HEK293 (cell line): Measurements from ENCODE around the gene COA5.

Experiments used
- CTCF ChIA-PET: fragments of 350-600 bp; formaldehyde crosslinking; extraction: SDS; loops from one replicate; lab custom pipeline; 2021; ENCODE audit warnings: antibody characterized with exemption; lab: Yijun Ruan, JAX
- POLR2A ChIA-PET: fragments of 300-600 bp; formaldehyde crosslinking; extraction: SDS; loops from one replicate; lab custom pipeline; 2020; ENCODE audit warnings: antibody characterized with exemption, inconsistent platforms; lab: Yijun Ruan, JAX
- H3K27ac ChIP-seq: fragments of 200-500 bp; sonication (Bioruptor generic); 2 replicates; pipeline ENCODE4 v1.5.1; 2014; ENCODE audit warnings: low read depth, low read length, control low read depth, inconsistent platforms; ENCODE audit errors: extremely low read depth
- H3K36me3 ChIP-seq, 2 experiments: fragments of 200-500 bp in 1 of 2; sonication (Bioruptor generic) in 1 of 2; 1 replicate in 1 of 2; 2 replicates in 1 of 2; pipeline ENCODE4 v1.5.1; 2014 to 2017; ENCODE audit warnings: inconsistent platforms in 2 of 2, low read length in 2 of 2; ENCODE audit not compliant: control insufficient read depth in 2 of 2, insufficient read depth in 1 of 2
- H3K4me1 ChIP-seq: fragments of 200-500 bp; sonication (Bioruptor generic); 2 replicates; pipeline ENCODE4 v1.5.1; 2014; ENCODE audit warnings: mild to moderate bottlenecking, low read length, inconsistent platforms; ENCODE audit not compliant: control insufficient read depth, insufficient read depth
- H3K4me3 ChIP-seq: 2 replicates; pipeline ENCODE4 v1.5.1; 2011; ENCODE audit warnings: low read depth, mild to moderate bottlenecking, control low read depth, low read length, moderate library complexity
- H3K9me3 ChIP-seq: fragments of 200-500 bp; sonication (Bioruptor generic); 2 replicates; pipeline ENCODE4 v1.5.1; 2014; ENCODE audit warnings: low read depth, low read length, inconsistent platforms; ENCODE audit not compliant: control insufficient read depth, insufficient read depth
- BCL11A ChIP-seq: fragments of 450-650 bp; formaldehyde crosslinking; IDR thresholded peaks from 2 replicates; pipeline ENCODE4 v1.5.1; 2016; ENCODE audit warnings: low read depth, missing biosample characterization, missing genetic modification characterization
- INSM2 ChIP-seq: fragments of 450-650 bp; formaldehyde crosslinking; IDR thresholded peaks from 2 replicates; pipeline ENCODE4 v1.5.1; 2016; ENCODE audit warnings: missing biosample characterization, missing genetic modification characterization
- KLF17 ChIP-seq: fragments of 450-650 bp; formaldehyde crosslinking; IDR thresholded peaks from 2 replicates; pipeline ENCODE4 v1.5.1; 2016; ENCODE audit warnings: missing biosample characterization, missing genetic modification characterization
- KLF8 ChIP-seq: fragments of 450-650 bp; formaldehyde crosslinking; IDR thresholded peaks from 2 replicates; pipeline ENCODE4 v1.5.1; 2016; ENCODE audit warnings: missing biosample characterization, missing genetic modification characterization
- MZF1 ChIP-seq: fragments of 450-650 bp; formaldehyde crosslinking; IDR thresholded peaks from 2 replicates; pipeline ENCODE4 v1.5.1; 2017; ENCODE audit warnings: missing biosample characterization, missing genetic modification characterization, borderline replicate concordance
- PBX3 ChIP-seq: sonication (generic); formaldehyde crosslinking; IDR thresholded peaks from 2 replicates; pipeline ENCODE4 v1.8.1; 2022; ENCODE audit warnings: mild to moderate bottlenecking, moderate library complexity, missing genetic modification reagents
- SP3 ChIP-seq: fragments of 450-650 bp; formaldehyde crosslinking; IDR thresholded peaks from 2 replicates; pipeline ENCODE4 v1.5.1; 2016; ENCODE audit warnings: missing biosample characterization, missing genetic modification characterization
- ZBTB1 ChIP-seq: fragments of 450-650 bp; formaldehyde crosslinking; IDR thresholded peaks from 2 replicates; pipeline ENCODE4 v1.5.1; 2016; ENCODE audit warnings: missing biosample characterization, missing genetic modification characterization
- ZBTB7A ChIP-seq: fragments of 450-650 bp; formaldehyde crosslinking; IDR thresholded peaks from 2 replicates; pipeline ENCODE4 v1.5.1; 2016; ENCODE audit warnings: low read depth, missing biosample characterization, missing genetic modification characterization
- ZFP3 ChIP-seq: fragments of 450-650 bp; formaldehyde crosslinking; IDR thresholded peaks from 2 replicates; pipeline ENCODE4 v1.5.1; 2016; ENCODE audit warnings: low read depth, missing biosample characterization, missing genetic modification characterization
- ZFP69B ChIP-seq: fragments of 450-650 bp; formaldehyde crosslinking; IDR thresholded peaks from 2 replicates; pipeline ENCODE4 v1.5.1; 2016; ENCODE audit warnings: missing biosample characterization, missing genetic modification characterization
- ZNF16 ChIP-seq: fragments of 450-650 bp; formaldehyde crosslinking; IDR thresholded peaks from 2 replicates; pipeline ENCODE4 v1.5.1; 2016; ENCODE audit warnings: low read depth, missing biosample characterization, missing genetic modification characterization
- ZNF211 ChIP-seq: fragments of 450-650 bp; formaldehyde crosslinking; IDR thresholded peaks from 2 replicates; pipeline ENCODE4 v1.5.1; 2016; ENCODE audit warnings: low read depth, missing biosample characterization, missing genetic modification characterization
- ZNF248 ChIP-seq: fragments of 450-650 bp; formaldehyde crosslinking; IDR thresholded peaks from 2 replicates; pipeline ENCODE4 v1.5.1; 2017; ENCODE audit warnings: missing biosample characterization, missing genetic modification characterization
- ZNF311 ChIP-seq: fragments of 450-650 bp; formaldehyde crosslinking; IDR thresholded peaks from 2 replicates; pipeline ENCODE4 v1.5.1; 2017; ENCODE audit warnings: missing biosample characterization, missing genetic modification characterization, borderline replicate concordance
- ZNF341 ChIP-seq: fragments of 450-650 bp; formaldehyde crosslinking; IDR thresholded peaks from 2 replicates; pipeline ENCODE4; 2016; ENCODE audit warnings: low read depth, missing biosample characterization, missing genetic modification characterization
- ZNF670 ChIP-seq: fragments of 450-650 bp; formaldehyde crosslinking; IDR thresholded peaks from 2 replicates; pipeline ENCODE4 v1.5.1; 2016; ENCODE audit warnings: missing biosample characterization, missing genetic modification characterization, low read depth
- ZNF677 ChIP-seq: fragments of 450-650 bp; IDR thresholded peaks from 2 replicates; pipeline ENCODE4 v1.5.0; 2018; ENCODE audit warnings: missing biosample characterization, mild to moderate bottlenecking, missing genetic modification characterization, moderate library complexity
- ZNF747 ChIP-seq: fragments of 450-650 bp; formaldehyde crosslinking; IDR thresholded peaks from 2 replicates; pipeline ENCODE4 v1.5.1; 2016; ENCODE audit warnings: missing biosample characterization, missing genetic modification characterization
- ZNF843 ChIP-seq: fragments of 450-650 bp; formaldehyde crosslinking; IDR thresholded peaks from 2 replicates; pipeline ENCODE4 v1.5.1; 2016; ENCODE audit warnings: missing biosample characterization, missing genetic modification characterization
- TF ChIP-seq, protein P1 (sequence below): fragments of 450-650 bp; formaldehyde crosslinking; optimal IDR thresholded peaks from 2 replicates; pipeline ENCODE3; 2016; ENCODE audit warnings: missing biosample characterization, mild to moderate bottlenecking, missing genetic modification characterization

Gene COA5

DNA sequence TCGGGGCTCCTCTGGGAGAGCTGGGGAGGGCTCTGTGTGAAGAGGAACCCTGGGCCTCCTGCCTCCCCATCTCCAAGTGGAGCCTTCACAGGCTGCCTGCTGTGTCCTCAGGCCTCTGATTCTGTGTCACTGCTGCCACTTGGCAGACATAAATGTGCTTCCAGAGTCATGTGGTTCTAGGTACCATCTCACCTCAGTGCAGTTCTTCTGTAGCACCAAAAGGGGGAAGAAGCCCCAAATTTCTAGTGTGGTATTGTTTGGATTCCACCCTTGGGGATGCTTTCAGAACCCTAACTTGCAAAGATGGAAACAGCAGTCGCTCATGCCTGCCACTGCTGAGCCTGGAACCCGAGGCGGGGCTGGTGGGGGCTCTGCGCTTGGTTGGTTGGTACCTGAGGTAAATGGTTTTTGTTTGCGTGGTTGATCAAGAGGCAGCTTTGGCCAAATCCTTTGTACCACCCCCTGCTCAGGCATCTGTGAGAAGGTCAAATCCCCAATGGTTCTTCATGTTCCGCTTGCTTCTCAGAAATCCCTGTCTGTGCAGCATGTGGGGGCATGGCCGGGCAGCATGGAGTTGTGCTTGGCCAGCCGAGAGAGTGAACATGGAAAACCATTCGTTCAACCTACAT is 27.5 kb downstream of the COA5 start:
- H3K36me3 ChIP-seq, result peaks cover 0 to 54% of the 10 kb centered on the region in 2 experiments; a peak in 1 of 3 replicates
- CTCF ChIA-PET, result interaction anchor here (0.8 to 1.6 kb wide), 2 partner anchors 10 to 196 kb away, joined by 4 to 5 read pairs; no protein-coding TSS in a partner anchor
- no peak overlapping the region for H3K4me3 ChIP-seq
- H3K9me3 ChIP-seq, result no peaks in the 10 kb centered on the region
- no peak for TF ChIP-seq ZNF16 (tag by site-specific recombination)
- TF ChIP-seq INSM2 (tag by site-specific recombination), result no peak
- TF ChIP-seq ZNF670 (tag by site-specific recombination), result no peak
- no peak for TF ChIP-seq KLF8 (tag by site-specific recombination)
- no peak for TF ChIP-seq ZNF248
- TF ChIP-seq ZNF341 (tag by site-specific recombination), result no peak
- TF ChIP-seq BCL11A (tag by site-specific recombination), result no peak
- no peak for TF ChIP-seq ZNF311 (tag by site-specific recombination)
- TF ChIP-seq KLF17 (tag by site-specific recombination), result no peak
- no peak for TF ChIP-seq ZNF747 (tag by site-specific recombination)
- TF ChIP-seq ZFP69B (tag by site-specific recombination), result no peak
- TF ChIP-seq, protein P1, sequence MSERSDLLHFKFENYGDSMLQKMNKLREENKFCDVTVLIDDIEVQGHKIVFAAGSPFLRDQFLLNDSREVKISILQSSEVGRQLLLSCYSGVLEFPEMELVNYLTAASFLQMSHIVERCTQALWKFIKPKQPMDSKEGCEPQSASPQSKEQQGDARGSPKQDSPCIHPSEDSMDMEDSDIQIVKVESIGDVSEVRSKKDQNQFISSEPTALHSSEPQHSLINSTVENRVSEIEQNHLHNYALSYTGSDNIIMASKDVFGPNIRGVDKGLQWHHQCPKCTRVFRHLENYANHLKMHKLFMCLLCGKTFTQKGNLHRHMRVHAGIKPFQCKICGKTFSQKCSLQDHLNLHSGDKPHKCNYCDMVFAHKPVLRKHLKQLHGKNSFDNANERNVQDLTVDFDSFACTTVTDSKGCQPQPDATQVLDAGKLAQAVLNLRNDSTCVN (tag by site-specific recombination), result no peak
- TF ChIP-seq SP3, result no peak
- TF ChIP-seq ZNF211 (tag by site-specific recombination), result no peak
- TF ChIP-seq ZFP3, result no peak
- POLR2A ChIA-PET, result no interaction called here
- no peak overlapping the region for H3K27ac ChIP-seq
- no peaks in the 10 kb centered on the region for H3K4me1 ChIP-seq

DNA sequence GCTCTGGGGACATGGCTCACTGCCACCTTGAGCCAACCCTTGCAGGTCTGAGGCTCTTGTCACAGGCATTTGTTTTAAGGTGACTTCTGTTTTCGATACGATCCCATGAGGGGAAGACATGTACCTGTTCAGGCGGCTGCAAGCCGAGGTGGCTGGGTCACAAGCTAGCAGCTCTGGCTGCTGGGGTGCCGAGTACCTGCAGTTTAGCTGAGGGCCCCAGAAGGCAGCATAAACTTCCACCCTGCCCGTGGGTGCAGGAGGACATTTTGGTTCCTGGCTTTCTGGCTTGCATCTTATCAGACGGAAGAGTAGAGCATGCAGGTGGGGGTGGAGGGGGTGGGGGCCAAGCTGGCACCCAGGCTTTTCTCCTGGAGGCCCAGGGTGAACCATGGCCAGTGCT is 28.4 kb downstream of the COA5 start:
- no peaks in the 10 kb centered on the region for H3K4me1 ChIP-seq
- ChIA-PET POLR2A (no interaction called here), CTCF (interaction anchor here (0.6 to 1.6 kb wide), 5 partner anchors 9 to 1681 kb away, joined by 3 to 6 read pairs (median 4); no protein-coding TSS in a partner anchor)
- H3K27ac ChIP-seq, result no peak overlapping the region
- H3K4me3 ChIP-seq, result no peak overlapping the region
- TF ChIP-seq ZNF677 (tag by site-specific recombination) (no peak), PBX3 (CRISPR knock-in tag) (no peak), ZBTB1 (tag by site-specific recombination) (no peak), ZBTB7A (tag by site-specific recombination) (no peak), ZNF843 (tag by site-specific recombination) (no peak), MZF1 (tag by site-specific recombination) (no peak)
- no peaks in the 10 kb centered on the region for H3K9me3 ChIP-seq
- H3K36me3 ChIP-seq, result peaks cover 0 to 63% of the 10 kb centered on the region in 2 experiments; a peak in 1 of 3 replicates
